Measurements from ENCODE around the gene NABP1. TPM values are rescaled to one million over a fixed set of nuclear protein-coding genes. Genes with fewer than 3 reads are reported as not detected.
A peak's percentile ranks its signal among the peaks of the same experiment; 100 is the strongest.

Gene NABP1
- total and polyA plus RNA-seq, 10 of the 15 experiments (the other 5 are each of a cell fraction or from before 2014, with no cell fraction given) = 22.9 to 65.7 (median 39.9) TPM

DNA sequence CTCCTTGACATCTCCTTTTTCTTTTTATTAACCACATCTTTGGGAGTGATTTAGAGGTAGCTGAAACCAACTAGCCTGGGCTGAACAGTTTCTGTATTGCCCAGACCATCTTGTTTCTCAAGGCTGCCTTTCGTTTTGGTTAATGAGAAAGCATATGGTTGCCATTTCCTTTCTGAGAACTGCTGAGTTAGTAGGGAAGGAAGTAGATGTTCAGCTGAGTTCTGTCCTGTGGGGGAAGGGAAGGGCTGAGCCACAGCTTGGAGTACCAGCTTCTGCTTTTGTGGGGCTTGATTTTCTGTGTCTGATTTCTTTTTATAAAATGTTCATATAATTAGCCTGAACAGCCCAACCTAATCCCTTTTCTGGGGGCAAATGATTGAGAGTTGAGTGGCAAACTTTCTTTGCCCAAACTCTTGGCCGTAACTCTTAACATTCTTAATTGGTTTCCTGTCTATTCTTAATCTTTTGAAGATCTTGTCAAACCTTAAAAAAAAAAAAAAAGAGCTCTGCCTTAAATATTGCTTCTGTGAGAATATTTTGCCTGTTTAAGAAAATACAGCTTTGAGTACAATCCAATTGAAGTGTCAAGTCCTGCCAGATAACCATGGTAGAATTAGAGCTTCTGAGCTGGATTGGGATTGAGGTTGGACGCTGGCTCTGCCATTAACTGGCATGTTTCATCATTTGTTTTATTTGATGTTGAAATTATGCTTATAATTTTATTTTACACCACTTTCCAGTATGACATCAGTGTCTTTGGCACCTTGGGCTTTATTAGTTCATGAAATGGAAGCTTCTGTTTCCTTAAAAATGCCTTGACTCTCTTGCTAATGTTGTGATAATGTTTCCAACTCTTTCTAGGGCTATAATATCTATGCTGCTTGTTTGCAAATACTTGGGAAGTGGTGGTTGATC is 1.9 kb upstream of the NABP1 start (continued):
- TF ChIP-seq, protein P1, sequence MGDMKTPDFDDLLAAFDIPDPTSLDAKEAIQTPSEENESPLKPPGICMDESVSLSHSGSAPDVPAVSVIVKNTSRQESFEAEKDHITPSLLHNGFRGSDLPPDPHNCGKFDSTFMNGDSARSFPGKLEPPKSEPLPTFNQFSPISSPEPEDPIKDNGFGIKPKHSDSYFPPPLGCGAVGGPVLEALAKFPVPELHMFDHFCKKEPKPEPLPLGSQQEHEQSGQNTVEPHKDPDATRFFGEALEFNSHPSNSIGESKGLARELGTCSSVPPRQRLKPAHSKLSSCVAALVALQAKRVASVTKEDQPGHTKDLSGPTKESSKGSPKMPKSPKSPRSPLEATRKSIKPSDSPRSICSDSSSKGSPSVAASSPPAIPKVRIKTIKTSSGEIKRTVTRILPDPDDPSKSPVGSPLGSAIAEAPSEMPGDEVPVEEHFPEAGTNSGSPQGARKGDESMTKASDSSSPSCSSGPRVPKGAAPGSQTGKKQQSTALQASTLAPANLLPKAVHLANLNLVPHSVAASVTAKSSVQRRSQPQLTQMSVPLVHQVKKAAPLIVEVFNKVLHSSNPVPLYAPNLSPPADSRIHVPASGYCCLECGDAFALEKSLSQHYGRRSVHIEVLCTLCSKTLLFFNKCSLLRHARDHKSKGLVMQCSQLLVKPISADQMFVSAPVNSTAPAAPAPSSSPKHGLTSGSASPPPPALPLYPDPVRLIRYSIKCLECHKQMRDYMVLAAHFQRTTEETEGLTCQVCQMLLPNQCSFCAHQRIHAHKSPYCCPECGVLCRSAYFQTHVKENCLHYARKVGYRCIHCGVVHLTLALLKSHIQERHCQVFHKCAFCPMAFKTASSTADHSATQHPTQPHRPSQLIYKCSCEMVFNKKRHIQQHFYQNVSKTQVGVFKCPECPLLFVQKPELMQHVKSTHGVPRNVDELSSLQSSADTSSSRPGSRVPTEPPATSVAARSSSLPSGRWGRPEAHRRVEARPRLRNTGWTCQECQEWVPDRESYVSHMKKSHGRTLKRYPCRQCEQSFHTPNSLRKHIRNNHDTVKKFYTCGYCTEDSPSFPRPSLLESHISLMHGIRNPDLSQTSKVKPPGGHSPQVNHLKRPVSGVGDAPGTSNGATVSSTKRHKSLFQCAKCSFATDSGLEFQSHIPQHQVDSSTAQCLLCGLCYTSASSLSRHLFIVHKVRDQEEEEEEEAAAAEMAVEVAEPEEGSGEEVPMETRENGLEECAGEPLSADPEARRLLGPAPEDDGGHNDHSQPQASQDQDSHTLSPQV (IDR thresholded peaks at IDR 0.05) = no peak
- TF ChIP-seq ZBED1 (IDR thresholded peaks at IDR 0.05; ENCODE audit: borderline replicate concordance) (peak; percentile 88; the same call in 1 of the 2 replicates), ZNF384 (IDR thresholded peaks at IDR 0.05; ENCODE audit: borderline replicate concordance, low read depth, low read length) (peak; percentile 56), IKZF1 (conservative IDR thresholded peaks at IDR 0.05) (peak; percentile 86), BRCA1 (IDR thresholded peaks at IDR 0.05; ENCODE audit: low read depth, low read length) (no peak), CHD2 (IDR thresholded peaks at IDR 0.05; ENCODE audit: borderline replicate concordance, low read depth, low read length) (peak; percentile 89), SIX5 (IDR thresholded peaks at IDR 0.05; ENCODE audit: low read depth, low read length, severe bottlenecking) (no peak), WRNIP1 (IDR thresholded peaks at IDR 0.05; ENCODE audit: borderline replicate concordance, low read depth, low read length) (no peak), SPI1 (IDR thresholded peaks at IDR 0.05; ENCODE audit: borderline replicate concordance, insufficient read depth, low read depth, low read length) (peak; percentile 83; the same call in 1 of the 2 replicates), CEBPB (IDR thresholded peaks at IDR 0.05; ENCODE audit: borderline replicate concordance in 1 of 2, low read depth in 2 of 2, low read length in 2 of 2) (peak in 1 of 2 experiments; percentile 78; a peak in 1 of 4 replicates), NFXL1 (IDR thresholded peaks at IDR 0.05; ENCODE audit: borderline replicate concordance) (no peak), ZNF24 (IDR thresholded peaks at IDR 0.05) (no peak), CBX3 (IDR thresholded peaks at IDR 0.05; ENCODE audit: borderline replicate concordance, low read depth) (no peak), TARDBP (IDR thresholded peaks at IDR 0.05; ENCODE audit: borderline replicate concordance) (peak; percentile 71)
- TF ChIP-seq, protein P2, sequence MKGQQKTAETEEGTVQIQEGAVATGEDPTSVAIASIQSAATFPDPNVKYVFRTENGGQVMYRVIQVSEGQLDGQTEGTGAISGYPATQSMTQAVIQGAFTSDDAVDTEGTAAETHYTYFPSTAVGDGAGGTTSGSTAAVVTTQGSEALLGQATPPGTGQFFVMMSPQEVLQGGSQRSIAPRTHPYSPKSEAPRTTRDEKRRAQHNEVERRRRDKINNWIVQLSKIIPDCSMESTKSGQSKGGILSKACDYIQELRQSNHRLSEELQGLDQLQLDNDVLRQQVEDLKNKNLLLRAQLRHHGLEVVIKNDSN (IDR thresholded peaks at IDR 0.05; ENCODE audit: borderline replicate concordance, extremely low read length, insufficient read depth, low read depth, low read length) = no peak
- TF ChIP-seq, protein P3, sequence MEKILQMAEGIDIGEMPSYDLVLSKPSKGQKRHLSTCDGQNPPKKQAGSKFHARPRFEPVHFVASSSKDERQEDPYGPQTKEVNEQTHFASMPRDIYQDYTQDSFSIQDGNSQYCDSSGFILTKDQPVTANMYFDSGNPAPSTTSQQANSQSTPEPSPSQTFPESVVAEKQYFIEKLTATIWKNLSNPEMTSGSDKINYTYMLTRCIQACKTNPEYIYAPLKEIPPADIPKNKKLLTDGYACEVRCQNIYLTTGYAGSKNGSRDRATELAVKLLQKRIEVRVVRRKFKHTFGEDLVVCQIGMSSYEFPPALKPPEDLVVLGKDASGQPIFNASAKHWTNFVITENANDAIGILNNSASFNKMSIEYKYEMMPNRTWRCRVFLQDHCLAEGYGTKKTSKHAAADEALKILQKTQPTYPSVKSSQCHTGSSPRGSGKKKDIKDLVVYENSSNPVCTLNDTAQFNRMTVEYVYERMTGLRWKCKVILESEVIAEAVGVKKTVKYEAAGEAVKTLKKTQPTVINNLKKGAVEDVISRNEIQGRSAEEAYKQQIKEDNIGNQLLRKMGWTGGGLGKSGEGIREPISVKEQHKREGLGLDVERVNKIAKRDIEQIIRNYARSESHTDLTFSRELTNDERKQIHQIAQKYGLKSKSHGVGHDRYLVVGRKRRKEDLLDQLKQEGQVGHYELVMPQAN (conservative IDR thresholded peaks at IDR 0.05) = no peak
- TF ChIP-seq, protein P4, sequence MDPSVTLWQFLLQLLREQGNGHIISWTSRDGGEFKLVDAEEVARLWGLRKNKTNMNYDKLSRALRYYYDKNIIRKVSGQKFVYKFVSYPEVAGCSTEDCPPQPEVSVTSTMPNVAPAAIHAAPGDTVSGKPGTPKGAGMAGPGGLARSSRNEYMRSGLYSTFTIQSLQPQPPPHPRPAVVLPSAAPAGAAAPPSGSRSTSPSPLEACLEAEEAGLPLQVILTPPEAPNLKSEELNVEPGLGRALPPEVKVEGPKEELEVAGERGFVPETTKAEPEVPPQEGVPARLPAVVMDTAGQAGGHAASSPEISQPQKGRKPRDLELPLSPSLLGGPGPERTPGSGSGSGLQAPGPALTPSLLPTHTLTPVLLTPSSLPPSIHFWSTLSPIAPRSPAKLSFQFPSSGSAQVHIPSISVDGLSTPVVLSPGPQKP (IDR thresholded peaks at IDR 0.05; ENCODE audit: low read depth, low read length) = no peak
- TF ChIP-seq, protein P5, sequence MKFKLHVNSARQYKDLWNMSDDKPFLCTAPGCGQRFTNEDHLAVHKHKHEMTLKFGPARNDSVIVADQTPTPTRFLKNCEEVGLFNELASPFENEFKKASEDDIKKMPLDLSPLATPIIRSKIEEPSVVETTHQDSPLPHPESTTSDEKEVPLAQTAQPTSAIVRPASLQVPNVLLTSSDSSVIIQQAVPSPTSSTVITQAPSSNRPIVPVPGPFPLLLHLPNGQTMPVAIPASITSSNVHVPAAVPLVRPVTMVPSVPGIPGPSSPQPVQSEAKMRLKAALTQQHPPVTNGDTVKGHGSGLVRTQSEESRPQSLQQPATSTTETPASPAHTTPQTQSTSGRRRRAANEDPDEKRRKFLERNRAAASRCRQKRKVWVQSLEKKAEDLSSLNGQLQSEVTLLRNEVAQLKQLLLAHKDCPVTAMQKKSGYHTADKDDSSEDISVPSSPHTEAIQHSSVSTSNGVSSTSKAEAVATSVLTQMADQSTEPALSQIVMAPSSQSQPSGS (IDR thresholded peaks at IDR 0.05; ENCODE audit: low read length) = peak; percentile 88
